Adrenal gland (tissue), 5 donors: ENCODE measurements around the gene SPTLC1.

ENCODE experiments used
- CTCF ChIP-seq, 6 experiments: fragments of 450-650 bp in 4 of 6; fragments of 200-600 bp in 2 of 6; sonication (generic) in 1 of 6; IDR thresholded peaks; 1 replicate in 5 of 6; 2 replicates in 1 of 6; pipeline versions ENCODE4 v1.5.1 to v1.8.0; 2016 to 2021; ENCODE audit warnings: antibody characterized with exemption in 6 of 6, mild to moderate bottlenecking in 2 of 6, moderate library complexity in 1 of 6
- POLR2A ChIP-seq, 2 donors: fragments of 450-650 bp; IDR thresholded peaks; one replicate each; pipeline ENCODE4 v1.6.1; 2017; ENCODE audit warnings: antibody characterized with exemption in 2 of 2, mild to moderate bottlenecking in 2 of 2, moderate library complexity in 1 of 2
- donor health status: DM: no; HTN: no; CAD: no.

GRCh38 chr9:92163276-92163675 is 48.1 kb upstream of the SPTLC1 start:
- no peak for TF ChIP-seq CTCF (IDR thresholded peaks at IDR 0.05)
- TF ChIP-seq POLR2A (IDR thresholded peaks at IDR 0.05): no peak
